HG02973 (cell line): ENCODE data around the gene CHPF.

Source experiments
- ATAC-seq: cut with Tn5 transposase; IDR thresholded peaks from one replicate; pipeline ENCODE4 v1.9.1; 2021; ENCODE audit warnings: moderate library complexity; ENCODE audit not compliant: unreplicated experiment

CHPF gene

DNA sequence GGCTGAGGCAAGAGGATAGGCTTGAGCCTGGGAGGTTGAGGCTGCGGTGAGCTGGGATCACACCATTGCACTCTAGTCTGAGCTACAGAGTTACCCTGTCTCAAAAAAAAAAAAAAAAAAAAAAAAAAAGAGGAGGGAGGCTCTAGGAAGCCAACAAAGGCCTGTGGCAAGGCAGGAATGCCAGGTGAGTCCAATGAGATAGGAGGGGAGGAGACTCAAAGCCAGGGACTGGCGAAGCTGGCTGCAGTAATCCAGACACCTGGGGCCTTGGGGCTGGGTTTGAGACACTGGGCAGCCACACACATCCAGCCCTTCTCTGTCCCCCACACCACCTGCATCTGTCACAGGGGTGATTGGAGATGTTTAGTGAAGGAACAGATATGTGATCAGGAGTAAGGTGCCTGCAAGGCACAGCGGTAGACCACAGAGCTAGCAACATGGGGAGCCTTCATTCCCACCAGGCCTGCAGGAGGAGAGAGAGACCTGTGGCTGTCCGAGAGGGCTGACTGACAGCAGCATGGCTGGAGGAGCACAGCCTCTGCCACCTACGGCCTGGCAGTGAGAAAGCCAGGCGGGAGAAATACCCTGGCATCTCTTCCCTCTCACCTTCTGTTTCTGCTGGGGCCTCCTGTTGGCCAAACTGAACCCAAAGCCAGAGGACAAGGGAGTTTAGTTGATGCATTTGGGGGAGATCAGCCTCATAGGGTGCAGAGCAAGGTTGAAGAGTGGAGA, 9.5 kb downstream of the CHPF start:
- no peak for ATAC-seq

DNA sequence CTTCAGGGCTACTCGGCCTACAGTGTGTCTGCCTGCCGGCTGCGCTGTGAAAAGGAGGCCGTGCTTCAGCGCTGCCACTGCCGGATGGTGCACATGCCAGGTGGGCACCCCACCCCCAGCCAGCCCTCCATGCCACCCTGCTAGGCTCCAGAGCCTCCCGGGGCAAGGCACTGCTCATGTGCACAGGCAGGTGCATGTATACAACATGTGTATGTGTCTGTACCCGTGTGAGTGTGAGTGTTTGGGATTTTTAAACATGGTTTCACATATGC, 11.3 kb downstream of the CHPF start:
- no peak for ATAC-seq

DNA sequence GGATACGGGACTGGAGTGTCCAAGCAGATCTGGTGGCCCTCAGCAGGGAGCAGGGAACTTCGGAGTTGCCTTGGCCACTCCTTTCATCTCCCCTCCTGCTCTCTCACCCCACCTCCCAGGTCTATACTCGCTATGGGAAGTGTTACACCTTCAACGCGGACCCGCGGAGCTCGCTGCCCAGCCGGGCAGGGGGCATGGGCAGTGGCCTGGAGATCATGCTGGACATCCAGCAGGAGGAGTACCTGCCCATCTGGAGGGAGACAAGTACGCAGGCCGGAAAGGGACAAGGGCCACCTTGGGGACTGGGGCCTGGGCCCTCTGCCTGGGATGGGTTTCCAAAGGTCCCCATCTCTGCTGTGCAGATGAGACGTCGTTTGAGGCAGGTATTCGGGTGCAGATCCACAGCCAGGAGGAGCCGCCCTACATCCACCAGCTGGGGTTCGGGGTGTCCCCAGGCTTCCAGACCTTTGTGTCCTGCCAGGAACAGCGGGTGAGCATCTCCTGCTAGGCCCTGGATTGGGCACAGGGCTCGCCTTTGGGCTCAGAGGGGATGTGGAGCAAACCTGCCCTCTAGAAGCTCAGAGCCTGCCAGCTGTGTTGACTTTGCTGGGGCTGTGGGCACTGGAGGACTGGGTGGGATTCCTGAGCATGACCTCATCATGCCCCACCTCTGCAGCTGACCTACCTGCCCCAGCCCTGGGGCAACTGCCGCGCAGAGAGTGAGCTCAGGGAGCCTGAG, 11.8 kb downstream of the CHPF start:
- no peak for ATAC-seq

DNA sequence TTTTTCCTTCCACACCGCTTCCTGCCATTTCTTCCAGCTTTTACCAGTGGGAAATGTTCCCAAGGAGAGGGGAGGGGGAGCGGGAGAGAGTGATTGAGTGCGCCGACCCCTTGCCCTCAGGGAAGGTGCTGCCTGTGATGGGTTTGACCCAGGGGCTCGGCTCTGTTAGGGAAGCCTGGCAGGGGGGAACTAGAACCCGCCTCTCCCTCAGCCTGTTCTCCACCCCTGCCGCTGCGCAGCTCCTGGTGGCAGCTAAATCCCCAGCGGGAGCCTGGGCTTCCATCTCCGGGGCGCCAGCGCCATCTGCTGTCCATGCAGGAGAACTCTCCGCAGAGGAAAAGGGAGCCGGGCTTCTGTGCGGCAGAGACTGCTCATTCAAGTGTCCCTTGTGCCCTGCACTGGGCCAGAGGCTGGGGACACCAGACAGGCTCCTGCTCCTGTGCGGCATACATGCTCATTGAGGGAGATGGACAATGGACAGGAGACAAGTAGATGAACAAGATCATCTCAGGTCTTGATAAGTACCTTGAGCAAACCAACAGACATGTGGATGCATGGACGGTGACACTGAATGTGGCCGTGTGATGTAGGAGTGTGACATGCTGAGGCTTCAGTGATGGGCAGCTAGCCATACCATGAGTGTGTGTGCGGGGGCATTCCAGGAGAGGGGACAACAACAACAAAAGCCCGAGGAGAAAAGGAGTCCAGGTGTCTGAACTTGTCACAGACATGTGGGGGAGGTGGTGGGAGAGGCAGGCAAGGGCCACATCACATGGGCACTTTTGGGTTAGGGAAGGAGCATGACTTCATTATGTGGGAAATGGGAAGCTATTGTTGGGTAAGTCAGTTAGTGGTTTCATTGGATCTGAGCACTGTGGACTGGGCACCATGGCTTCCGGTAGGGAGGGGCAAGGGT, 13.3 kb downstream of the CHPF start:
- peak; percentile 85 for ATAC-seq

DNA sequence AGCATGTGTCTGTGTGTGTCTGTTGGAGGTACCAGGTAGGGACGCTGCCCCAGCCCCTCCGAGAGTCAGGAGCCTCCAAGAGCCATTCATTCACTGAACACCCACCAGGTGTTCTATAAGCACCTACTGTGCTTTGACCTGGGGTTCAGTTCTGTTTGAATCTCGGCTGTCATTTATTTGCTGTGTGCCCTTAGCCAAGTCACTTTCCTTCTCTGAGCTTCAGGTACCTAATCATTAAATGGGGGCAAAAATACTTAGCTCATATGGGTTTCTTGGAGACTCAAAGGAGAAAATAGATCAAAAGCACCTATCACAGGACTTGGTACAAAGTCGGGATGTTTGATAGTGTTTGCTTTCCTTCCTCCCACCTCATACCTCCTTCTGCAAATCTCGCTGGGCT, 16.1 kb downstream of the CHPF start:
- no peak for ATAC-seq

DNA sequence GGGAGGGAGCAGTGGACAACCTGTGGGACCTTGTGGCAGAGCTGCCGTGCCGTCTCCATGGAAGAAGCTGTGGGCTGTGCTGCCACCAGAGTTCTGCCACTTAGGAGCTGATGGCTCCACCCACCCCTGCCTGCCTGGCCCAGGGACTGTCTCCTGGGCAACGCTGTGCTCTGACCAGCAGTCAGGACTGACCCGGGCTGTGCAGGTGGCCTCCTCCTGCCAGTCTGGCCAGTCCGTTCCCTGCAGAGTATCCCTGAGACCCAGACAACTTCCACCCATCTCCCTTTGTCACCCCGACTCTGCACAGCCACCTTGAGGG, 16.6 kb downstream of the CHPF start:
- no peak for ATAC-seq

DNA sequence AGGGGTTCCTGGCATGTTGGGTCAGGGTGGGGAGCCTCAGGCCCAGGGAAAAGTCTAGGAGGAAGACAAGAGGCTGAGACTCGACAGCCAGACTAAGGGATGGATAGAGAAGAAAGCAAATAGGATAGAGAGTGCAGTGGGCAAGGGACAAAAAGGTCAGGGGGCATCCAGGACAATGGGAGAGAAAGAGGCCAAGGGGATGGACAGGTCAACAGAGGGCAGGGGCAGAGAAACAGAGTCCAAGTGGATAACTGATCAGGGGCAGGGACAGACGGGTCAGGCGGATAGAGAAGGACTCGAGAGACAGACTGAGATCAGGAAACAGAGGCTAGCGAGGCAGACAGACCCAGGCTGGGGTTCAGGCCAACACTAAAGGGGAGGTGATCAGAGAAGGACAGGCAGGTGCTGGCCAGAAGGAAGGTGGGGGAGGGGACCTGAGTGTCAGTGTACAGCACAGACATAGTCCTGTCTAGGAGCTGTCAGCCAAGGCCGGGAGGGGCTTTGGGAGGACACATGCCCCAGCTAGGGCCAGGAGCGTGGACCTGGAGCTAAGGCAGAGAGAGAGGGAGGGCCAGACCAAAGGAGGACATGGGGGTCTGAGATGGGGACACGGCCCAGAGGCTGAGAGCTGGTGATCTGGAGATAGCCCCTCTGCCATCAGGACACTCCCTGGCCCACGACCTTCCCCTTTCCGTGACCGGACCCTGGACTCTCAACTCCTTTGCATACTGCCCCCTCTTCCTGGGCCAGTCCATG, 17.1 kb downstream of the CHPF start:
- ATAC-seq: no peak

DNA sequence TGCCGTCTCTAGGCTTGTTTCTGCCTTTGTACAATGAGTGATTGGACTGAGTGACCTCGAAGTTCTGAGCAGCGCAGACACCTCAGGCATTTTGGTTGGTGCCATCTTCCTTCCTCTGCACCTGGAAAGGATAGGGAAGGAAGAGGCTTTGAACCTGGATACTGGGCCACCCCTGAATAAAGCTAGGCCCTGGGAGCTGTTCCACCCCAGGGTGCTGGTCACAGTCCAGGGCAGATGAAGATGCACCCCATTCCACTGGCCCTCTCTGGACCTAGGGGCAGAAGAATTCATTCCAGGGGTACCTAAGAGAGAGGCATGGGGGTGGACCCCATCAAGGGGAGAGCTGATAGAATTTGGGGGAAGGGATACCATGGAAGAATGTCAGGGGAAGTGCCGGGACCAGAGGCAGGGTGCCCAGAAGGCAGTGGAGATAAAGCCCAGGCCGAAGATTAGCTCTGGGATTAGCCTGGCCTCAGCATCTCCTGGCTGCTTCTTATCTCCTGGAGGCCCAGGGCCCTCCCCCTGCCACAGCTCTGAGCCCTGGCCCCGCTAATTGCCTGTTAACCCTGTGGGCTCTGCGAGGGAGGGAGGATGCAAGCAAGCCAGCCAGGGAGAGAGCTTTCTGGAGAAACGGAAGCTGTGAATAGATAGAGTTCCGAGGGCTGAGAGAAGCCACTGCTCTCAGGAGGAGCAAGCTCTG, 17.9 kb downstream of the CHPF start:
- no peak for ATAC-seq

DNA sequence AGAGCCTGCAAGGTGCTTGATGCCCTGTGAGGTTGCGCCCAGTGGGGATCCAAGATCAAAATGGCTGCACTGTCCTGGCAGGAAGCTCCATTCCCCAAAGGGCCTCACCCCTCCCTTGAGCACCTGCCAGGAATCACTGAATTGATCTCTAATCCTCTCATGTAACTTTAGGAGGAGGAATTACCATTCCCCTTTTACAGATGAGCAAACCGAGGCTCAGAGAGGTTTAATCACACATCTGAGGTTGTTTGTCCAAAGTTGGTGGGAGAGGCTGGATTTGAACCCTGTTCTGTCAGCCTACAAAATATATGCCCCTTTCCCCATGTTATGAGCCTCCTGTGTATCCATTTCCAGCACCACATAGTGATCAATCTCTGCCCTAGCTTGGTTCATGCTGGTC, 18.8 kb downstream of the CHPF start:
- no peak for ATAC-seq

DNA sequence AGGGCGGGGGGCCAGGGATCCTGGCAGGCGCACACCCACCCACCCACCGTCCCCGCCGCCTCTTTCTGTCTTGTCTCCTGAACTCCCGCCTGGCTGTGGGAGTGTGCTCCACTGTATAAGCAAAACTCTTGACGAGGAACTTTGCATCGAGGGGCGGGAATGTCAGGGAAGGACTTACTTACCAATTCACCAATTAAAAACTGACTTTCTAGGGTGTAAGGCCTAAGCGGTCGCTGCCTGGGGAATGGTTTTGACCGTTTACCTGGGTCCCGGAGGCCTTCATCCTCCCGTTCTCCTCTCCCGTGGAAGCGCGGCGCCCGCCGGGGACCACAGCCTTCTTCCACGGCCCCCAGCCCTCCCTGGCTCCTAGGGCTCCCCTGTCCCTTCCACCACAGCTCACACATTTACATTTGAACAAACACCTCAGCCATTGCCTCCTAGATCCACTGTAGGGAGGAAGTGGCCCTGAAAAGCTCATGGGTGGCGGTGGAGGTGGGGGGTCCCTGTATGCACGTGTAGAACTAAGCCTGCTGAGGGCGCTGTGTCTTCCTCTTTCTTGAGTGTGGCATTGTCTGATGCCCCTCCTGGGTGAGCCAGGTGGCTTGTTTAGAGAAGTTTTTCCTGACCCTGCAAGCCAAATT, 20.5 kb downstream of the CHPF start:
- no peak for ATAC-seq

DNA sequence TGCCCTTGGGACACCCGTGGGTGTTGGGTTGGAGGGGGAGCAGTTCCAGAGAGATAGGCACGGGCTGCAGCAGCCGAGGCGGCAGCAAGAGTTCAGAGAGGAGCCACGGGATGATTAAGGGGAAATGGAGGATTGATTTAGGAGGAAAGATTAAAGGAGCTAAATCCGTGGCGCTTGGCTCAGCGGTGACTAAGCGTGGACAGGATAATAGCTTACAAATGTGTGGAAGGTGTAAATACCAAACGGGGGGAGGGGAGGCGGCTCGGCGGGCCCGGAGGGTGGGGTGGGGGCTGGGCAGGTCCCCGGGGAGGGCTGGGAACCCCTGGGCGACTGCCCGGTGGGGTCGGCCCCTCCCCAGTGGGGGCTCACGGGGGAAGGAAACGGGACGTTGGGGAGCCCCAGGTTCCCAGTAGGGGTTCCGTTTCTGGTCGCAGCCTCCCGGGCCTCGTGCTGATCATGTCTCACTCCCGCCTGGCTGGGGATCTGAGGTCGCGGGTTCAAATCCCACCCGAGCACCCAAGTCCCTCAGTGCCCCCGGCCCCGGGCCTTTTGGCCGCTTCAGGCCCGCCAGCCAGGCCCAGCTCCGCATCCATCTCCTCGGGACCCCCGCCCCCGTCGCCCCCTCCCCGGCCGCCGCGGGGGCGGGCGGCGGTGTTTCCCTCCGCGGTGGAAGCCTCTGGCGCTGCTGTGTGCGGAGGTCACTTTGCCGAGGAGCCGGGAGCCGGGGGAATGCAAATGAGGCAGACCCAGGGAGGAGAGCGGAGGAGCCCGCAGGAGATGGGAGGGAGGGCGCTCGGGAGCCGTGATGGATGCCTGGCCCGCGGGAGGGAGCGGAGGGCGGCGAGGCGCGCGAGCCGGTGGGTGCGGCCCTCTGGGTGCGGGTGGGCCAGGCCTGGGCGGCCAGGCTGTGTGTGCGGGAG, 21.2 kb downstream of the CHPF start:
- ATAC-seq: no peak

DNA sequence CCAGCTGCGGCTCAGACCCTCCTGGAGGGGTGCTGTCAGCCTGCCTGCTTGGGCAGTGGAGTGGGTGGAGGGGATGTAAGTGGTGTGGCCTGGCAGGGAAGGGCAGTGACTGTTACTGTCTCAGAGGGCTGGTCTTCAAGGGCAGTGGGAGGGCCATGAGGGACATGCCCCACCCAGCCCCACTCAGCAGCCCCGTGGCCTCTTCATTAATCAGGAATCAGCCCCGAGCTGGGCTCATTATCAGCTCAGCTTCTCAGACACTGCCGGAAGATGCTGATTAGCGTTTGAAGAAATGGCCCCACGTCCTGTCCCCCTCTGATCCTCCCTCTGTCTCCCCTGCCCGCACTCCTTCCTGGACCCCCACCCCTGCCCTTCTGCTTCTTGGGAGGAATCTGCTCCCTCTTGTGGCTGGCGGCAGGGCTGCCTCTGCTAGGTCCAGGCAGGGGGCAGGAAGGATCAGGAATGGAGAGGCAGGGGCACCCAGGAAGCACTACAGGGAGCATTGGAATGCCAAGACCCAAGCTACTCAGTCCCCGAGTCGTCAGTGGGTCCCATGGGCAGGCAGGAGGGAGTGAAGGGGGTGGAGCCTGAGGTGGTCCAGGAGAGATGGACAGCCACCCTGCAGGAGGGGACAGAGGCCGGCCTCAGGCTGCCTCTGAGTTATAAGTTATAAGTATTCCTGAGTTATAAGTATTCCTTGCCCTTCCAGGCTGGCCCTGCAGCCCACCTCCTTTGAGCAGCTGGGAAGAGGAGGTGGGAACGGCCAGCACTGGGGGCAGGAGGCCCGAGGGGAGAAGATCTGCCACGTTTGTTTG, 22.3 kb downstream of the CHPF start:
- ATAC-seq: no peak

DNA sequence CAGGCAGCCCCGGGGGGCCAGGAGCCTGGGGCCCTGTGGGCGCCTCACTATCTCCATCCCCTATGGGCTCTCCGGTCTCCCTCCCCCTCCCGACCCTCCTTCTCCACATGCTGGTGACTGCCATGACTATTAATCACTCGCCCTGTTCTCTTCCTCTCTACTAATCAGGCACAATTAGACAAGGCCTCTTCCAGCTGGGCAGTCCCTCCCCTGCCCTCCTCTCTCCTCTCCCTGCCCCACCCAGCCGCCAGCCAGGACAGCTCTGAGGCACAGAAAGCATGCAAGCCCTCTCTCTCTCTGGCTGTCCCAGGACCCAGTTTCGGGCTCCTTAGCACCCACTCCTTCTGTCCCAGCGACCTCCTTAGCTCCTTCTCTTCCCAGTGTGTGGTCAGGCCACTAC, 23.5 kb downstream of the CHPF start:
- no peak for ATAC-seq

DNA sequence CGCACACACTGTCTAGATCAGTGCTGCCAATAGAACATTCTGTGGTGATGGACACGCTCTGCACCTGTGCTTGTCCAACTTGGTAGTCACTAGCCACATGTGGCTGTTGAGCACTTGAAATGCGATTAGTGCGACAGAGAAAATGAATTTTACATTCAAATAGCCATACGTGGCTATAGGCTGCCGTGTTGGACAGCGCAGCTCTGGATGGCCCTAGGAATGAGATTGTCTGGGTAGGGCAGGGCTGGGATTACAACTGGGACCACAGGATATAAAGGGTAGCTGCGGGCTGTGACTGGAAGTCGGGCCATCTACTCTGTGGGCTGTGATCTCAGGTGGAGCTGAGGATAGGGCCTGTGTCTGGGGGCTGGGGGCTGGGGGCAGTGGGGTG, 24.1 kb downstream of the CHPF start:
- ATAC-seq: no peak

DNA sequence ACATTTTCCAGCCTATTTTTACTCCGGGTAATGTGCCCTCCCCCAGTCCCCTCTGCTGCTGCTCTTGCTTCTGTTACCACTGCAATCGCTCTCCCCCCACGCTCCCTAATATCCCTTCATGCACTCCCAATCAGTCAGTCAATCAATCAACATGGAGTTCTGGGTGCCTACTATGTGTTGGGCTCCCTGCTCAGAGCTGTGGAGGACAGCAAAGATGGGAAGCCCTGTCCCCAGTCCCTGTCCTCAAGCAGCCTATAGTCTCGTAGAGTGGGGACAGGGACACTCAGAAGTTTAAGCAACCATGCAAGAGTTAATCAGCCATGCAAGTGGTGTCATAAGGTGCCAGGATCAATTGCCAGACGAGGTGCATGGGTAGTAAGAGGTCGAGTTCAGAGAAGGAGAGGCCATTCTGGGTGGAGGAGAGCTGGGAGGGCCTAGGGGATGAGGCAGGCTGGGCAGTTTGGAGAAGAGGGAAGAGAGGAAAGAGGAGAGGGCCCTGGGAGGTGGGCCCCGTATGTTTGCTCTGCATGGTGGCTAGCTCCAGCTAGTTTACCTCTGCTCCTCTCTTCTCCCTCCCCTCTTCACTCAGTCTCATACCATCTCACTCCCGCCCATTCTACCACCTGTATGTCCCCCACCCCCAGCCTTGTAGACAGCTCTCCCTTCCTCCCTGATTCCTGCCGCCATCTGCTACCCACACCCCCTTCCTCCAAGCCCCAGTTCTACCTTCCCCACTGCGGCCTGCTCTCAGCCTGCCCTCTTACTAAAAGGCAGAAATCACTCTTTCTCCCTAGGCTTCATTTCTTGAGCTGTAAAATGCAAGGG, 25.4 kb downstream of the CHPF start:
- ATAC-seq: no peak

DNA sequence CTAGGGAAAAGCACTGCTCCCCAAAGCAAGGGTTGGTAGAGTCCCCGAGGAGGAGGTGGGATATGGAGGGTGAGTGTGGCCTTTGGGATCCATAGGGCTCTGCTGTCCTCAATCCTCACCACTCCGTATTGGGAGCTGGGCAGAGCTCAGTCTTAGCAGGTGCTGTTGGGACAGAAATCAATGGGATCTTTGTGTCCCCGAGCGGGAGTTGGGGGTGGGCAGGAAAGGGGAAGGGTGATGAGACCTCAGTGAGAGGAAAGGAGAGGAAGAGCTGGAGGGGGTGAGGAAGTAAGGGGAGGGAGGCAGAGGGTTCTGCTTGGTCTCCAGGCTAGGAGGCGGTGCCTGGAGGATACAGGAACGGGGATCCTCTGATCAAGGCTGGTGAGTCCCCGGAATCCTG, 26.7 kb downstream of the CHPF start:
- no peak for ATAC-seq

DNA sequence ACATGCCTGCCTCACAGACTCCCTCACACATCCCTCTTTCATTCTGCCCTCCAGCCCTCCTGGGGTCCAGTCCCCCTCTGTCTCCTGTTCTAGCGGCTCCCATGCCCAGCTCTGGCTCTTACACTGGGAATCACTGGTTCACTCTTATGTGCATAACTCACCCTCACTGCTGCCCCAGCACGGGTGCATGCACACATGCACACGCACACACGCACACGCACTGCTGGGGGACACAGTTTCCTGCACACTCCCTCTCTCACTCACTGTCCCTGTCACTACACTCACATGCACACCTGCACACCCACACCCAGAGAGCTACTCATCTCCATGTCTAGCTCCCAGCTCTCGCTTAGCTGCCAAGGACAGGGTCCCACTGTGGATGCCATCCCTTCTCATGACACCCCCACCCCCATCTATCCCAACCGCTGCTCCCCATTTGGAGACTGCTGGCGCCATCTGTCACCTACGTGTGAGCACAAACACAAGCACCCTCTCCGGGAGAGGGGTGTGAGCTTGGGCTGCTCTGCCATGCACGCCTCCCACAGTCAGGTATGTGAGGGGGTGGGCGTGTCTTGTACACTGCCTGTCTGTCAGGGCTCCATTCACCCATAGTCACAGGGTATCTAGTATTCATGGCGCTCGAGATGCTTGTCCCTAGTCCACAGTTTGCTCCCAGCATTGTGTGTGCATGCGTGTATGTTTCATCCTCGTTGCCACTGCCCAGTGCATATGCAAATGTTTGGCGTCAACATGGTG, 27.6 kb downstream of the CHPF start:
- no peak for ATAC-seq
